Fibroblast of skin of abdomen (primary cell): Measurements from ENCODE around the gene JUND.

Source experiments
- DNase-seq: peaks from one replicate; pipeline ENCODE4 v3.0.0-alpha.2; 2013

Gene JUND

DNA sequence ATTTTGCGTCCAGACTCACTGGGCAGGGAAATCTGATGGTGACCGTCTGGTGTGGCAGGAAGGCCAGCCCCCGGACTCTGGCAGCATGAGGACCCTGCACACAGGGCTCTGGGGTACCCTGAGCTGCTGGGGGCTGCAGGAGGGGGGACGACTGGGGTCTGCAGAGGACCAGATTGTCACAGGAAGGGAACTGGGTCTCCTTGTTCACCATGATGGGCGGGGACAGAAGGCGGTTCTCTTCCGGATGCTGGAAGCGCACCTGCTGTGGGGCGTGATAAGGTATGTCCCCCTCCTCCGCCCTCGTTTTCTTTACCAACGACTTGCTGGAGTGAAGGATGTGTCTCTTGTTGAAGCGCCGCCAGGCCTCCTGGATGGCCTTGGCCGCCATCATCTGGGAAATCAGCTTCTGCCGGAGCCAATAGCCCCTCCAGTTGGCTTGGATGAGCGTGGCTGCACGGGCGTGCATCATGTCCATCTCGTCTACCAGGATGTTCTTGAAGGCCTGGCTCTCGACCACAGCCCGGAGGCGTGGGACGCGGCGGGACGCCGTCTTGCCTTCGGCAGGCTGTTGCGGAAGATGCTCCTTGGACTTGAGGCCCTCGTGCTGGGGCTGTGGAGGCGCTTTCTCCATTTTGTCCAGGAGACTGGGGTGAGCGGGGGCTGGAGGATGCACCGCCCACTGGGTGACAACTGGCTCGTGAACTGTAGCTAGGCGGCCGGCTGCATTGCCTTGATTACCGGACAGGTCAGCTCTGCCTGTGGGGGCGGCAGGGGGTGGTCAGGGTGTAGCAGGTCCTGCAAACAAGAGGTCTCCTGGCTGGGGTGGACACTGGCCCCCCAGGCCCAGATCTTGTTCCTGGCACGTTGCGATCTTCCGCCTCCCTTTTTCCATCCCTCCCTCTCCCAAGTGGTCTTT, 14.4 kb downstream of the JUND start:
- no peak for DNase-seq

DNA sequence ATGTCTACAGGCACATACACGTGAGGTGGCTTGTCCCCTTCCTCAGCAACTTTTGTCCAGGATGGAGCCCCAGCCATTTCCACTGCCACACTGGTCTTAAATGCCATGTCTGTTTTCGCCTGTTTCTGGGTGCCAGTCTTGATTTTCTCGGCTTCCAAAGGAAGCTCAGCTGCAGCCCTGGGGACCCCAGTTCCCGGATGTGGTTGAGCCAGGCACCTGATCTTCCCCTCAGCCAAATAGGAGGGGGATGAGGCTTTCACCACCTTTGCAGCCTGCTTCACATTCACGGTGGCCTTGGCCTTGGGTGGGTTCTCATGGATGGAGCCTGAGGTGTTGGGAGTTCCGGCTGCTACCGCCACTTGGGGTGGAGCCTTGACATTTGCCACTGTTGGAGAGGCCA, 15.8 kb downstream of the JUND start:
- DNase-seq: no peak

DNA sequence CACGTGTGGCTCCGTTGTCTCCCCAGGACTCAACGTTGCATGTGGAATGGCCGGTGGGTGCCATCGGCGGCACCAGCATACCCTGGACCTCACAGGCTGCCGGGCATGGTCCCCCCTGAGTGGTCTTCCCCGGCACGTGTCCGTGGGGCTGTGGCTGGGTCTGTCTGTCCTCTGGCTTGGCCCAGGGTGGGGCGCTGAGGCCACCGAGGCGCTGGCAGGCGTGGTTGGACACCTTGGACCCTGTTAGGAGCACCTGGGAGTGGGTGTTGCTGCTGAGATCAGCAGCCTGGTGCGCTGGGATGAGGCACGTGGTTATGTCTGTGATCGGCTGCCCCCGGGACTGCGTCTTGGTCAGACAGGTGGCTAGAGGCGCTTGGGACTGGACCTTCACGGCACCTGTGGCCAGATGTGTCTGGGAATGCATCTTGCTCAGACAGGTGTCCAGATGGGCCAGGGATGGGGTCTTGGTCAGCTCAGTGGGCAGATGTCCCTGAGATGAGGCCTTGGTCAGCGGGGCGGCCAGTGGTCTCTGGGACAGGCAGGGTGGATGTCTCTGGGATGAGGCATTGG, 16.4 kb downstream of the JUND start:
- DNase-seq: no peak

DNA sequence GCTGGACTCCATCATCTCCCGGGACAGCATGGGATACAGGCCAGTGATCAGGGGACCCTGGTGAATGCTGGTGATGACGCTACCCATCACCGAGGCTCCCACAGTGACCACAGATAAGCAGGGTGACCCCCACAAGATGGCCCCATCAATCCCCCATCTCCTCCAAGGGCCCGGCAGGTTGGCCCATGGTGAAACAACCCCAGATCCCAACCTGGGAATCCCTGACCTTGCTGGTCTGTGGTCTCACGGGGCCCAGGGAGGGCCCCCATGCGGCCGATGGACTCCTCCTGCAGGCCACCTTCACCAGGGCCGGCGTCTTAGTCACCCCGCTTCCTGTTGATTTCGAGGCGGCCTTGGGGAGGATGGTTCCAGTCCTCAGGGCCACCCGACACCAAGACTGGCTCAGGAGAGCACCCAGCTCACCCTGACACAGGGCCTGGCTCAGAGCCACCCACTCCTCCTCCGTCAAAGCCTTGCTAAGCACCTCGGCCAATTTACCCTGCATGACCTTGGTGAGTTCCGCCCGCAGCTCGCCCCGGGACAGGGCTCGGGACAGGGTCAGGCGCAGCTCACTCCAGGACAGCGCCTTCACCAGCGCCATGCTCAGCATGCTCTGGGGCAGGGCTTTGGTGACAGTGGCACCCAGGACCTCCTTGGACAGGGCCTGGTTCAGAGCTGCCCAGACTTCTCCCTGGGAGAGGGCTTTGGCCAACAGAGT, 17.1 kb downstream of the JUND start:
- DNase-seq: no peak

DNA sequence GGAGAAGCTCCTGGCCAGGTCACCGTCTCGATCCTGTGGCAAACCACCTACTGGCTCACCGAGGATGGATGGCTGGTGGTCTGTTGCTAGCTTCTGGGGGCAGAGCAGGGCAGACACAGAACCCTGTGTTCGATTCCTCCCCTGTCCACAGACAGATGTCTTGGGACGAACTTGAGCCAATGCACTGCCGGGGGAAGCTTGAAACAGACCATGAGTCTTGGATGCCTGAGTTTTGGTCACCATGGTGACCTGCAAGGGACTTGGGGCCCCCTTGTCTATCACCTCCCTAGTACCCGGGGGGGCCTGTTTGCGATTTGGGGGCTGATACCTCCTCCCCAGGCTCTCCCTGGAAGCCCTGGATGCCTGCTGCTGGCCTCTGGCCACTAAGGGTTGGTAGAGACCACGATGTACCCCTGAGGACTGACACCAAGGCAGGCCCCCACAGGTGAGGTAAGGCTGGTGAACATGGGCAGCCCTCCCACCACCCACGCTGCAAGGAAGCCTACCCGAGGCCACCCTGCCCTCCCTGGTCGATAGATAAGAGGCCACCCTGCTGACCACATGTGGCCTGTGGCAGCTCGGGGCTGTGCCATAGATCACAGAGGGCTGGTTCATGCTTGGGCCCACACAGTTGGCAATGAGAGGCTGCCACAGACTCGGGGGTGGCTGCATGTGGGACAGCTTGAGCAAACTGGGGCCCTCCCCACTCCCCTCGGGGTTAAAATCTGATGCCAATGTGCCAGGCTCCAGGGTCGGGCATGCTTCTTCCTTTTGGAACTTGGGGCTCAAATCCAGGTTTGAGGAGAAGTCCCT, 17.9 kb downstream of the JUND start:
- no peak for DNase-seq

DNA sequence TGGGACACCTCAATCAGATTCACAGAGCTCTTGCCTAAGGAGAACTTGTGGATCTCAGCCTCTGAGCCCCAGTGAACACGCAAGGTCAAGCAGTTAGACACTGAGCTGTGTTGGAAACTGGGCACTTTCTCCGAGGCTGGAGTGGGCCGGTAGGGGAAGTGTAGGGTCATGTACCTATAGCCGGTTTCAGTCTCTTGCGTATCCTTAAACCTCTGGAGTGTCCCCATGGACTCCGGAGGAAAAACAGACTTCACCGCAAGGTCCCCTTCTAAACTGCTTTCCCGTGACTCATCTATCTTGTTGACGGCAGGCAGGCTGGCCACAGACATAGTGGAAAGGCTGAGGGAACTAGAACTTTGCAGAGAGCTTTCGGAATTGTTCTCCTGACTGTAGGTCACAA, 18.5 kb downstream of the JUND start:
- DNase-seq: no peak

DNA sequence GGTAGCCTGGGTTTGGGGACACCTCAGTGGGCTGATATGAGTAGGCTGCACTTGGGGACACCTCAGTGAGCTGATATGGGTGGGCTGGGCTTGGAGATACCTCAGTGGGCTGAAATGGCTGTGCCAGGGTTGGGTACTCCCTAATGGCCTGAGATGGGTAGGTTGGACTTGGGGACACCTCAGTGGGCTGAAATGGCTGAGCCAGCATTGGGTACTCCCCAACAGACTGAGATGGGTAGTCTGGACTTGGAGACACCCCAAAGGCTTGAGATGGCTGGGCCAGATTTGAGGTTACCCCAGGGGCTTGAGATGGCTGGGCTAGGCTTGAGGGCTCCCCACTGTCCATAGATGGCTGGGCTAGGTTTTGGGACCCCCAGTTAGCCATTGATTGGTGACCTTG, 19.3 kb downstream of the JUND start:
- no peak for DNase-seq

DNA sequence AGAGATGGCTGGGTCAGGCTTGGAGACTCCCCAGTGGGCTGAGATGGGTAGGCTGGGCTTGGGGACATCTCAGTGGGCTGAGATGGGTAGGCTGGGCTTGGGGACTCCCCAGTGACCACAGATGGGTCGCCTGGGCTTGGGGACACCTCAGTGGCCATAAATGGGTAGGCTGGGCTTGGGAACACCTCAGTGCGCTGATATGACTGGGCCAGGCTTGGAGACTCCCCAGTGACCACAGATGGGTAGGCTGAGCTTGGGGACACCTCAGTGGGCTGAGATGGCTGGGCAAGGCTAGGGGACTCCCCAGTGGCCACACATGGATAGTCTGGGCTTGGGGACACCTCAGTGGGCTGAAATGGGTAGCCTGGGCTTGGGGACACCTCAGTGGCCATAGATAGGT, 19.9 kb downstream of the JUND start:
- DNase-seq: no peak

DNA sequence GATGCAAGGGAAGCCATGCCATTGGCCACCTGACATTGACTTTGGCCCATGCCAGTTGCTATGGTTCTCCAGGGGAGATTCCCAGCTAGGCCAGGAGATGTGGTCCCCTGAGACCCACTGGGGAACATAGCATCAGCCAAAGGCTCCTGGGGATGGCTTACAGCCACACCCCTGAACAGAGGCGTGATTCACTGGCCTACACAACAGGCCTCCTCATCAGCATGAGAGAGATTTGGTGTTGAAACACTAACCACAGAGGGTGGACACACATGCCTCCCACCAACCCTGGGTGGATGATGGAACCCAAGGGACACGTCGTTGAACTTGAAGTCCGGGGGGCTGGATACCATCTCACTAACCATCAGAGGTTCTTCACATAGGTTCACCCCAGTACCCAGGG, 21.5 kb downstream of the JUND start:
- no peak for DNase-seq

DNA sequence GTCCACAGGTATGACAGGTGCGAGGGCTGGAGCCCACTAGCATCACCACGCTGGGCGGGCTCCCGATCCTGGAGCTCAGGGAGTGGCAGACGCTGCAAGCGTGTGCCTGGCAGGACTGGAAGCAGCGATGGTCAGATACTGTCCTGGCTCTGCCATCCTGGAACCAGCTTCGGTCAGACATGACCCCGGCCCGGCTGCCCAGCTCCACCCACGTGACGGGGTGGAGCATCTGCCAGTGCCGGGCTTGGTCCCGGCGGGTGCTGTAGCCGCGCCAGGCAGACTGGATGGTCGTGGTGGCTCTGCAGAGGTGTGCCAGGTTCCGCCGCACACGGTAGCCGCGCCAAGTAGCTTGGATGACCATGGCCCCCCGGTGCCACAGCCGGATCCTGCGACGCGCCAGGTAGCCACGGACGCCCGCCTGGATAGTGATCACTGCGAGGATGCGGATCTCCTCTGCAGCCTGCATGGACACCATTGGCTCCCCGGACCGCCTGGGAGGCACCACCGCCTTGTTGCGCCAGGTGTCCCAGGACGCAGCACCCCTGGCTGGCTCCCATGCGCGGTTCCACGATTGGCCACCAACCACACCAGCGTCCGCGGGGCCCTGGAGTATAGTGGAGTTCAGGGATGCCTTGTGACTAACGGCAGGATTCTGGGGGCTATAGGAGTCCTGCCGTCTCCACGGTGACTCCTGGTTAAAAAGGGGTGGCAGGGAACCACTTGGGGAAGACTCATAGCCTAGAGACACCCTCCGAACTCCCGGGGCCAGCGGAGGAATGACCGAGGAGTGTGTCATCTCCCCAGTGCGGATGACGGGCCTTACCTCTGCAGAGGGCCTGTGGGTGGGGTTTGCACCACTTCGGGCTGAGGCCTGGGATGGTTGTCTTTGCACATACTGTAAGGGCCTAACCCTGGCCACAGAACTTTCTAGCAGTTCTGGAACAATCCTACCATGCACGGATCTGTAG, 23.6 kb downstream of the JUND start:
- no peak for DNase-seq

DNA sequence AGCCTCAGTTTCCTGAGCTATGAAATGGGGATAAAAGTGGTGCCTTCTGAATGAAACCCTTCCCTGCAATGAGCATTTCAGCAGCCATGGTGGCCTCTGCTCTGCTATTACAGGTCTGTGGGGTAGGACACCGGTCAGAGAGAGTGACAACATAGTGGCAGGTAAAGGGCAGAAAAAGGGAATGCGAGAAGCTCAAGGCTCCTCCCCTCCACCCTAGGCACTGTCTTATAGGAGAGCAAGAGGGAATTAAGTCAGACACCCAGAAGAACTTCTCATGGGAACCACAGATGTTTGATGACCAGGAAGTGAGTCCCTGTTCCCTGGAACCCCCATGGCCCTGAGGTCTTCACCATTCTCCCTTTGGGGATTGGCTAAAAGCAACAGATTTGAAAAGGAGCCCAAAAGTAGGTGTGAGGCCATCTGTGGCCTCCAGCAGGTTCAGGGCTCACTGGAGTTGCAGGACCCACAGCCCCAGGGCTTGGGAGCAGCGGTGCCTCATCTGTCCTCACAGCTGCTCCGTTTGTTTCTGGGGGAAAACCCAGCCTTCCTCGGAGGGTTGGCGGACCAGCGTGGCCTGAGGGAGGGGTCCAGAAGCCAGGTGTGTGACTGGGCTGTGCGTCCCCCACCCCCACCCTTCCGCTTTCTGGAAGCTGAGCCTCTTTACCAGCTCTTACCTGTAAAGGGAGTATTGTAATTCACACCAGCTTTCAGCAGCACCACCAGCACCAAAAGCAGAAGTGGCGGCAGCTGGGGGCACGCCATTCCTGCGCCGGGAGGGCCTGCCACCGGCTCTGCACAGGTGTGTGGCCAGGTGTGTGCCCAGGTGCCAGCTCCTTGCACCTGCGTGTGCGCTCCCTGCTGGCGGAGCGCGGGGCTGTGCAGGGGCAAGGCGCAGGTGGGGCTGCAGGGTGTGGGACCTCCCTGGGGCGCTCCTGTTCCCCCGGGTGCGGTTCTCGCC, 26.6 kb downstream of the JUND start:
- DNase-seq: no peak

DNA sequence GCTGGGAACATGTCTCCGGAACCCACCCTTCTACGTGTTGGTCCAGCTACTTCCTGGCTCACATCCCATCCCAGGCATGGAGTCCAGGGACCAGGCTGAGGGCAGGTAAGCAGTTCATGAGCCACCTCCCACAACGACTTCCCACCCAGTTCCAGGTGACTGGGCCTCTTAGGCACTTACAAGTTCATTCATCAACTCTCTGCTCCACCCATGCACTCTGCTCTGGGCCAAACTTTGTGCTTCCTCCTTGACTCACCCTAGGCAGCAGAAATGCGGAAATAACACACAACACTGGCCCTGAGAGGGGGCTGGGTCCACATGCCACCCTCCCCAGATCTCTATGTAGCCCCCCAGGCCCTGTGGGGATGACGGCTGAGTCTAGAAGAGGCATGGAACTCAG, 27.7 kb downstream of the JUND start:
- DNase-seq: no peak

DNA sequence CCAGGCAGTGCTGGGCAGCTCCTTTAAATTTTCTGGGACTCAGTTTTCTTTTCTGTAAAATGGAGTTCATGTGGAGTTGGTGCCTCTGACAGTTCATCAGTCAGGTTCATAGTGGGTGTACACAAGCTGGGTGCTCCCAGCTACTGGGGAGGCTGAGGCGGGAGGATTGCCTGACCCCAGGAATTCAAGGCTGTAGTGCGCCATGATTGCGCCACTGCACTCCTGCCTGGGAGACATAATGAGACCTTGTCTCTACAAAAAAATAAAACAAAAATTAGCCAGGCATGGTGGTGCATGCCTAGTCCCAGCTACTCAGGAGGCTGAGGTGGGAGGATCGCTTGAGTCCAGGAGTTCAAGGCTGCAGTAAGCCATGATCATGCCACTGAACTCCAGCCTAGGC, 28.3 kb downstream of the JUND start:
- no peak for DNase-seq

DNA sequence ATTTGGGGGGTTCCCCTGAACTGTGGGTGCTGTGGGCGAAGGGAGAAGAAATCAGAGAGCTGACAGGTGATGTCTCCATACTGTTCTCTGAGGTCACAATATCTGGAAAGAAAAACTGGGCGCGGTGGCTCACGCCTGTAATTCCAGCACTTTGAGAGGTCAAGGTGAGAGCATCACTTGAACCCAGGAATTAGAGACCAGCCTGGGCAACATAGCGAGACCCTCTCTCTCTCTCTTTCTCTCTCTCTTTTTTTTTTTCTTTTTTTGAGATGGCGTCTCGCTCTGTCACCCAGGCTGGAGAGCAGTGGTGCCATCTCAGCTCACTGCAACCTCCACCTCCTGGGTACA, 29.1 kb downstream of the JUND start:
- no peak for DNase-seq

DNA sequence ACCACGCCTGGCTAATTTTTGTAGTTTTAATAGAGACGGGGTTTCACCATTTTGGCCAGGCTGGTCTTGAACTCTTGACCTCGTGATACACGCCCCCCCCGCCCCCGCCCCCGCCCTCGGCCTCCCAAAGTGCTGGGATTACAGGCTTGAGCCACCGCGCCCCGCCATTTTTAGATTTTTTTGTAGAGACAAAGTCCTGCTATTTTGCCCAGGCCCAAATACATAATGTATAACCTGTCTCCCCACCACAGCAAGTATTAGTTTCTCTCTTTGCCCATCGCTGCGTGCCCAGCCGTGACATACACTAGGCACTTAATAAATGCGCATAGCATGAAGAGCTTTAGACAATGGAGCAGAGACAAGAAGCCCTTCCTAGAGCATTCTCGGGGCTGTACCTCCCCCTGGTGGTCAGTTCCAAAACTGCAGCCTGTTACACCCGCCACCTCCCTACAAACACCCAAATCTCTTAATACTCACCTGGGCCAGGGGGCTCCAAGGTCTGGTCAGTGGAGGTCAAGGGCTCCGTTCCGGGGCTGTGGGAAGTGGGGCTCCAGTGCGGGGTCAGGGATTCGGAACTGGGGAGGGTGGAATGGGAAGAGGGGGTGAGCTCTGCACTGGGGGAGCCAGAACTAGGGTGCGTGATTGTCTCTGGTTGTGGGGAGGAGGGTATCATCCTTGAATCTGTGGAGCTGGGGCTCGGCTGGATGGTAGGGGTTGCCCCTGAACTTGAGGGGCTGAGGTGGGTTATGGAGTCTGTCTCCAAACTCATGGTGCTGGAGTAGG, 29.6 kb downstream of the JUND start:
- DNase-seq: peak; percentile 50

DNA sequence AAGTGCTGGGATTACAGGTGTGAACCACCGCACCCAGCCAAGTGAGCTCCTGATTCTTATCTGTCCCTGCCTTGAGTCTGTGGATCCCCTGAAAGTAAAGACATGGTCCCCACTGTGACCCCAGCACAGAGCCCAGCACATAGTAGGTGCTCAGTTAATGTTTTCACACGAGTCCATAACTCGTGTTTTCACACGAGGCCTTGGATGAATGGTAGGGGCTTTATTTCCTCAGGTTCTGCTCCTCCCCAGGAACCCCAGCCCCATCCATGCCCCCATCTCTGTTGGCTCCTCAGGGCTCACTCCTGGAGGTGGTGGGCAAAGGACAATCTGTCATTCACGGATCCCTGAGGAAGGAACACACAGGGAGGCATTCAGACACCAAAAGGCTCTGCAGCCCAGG, 31.6 kb downstream of the JUND start:
- no peak for DNase-seq

DNA sequence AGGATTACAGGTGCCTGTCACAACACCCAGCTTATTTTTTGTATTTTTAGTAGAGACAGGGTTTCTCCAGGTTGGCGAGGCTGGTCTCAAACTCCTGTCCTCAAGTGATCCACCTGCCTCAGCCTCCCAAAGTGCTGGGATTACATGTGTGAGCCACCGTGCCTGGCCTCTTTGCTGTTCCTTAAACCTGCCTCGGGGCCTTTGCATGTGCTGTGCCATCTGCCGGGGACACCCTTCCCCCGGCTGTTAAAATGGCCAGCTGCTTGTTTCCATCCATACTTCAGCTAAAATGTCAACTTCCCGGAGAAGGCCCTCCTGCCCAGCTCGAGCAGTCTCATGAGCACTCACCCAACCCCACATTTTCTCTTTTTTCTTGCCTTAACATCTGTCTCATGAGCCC, 36.1 kb downstream of the JUND start:
- DNase-seq: no peak

DNA sequence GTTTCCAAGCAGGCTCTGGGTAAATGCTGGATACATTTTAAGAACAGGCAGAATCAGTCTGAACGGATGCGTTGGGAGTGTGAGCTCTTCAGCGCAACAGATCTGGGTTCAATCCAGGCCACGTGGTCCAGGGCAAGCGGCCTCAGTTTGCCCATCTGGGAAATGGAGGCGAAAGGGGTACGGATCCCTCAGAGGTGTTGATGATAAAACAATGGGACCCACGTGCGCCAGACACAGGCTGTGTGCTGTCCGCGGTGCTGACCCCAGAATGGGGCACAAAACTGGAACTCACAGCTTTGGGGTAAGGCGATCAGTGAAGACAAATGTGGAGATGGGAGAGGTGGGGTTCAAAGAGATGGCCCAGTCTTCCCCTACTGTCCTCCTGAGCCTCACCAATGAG, 42.1 kb downstream of the JUND start:
- no peak for DNase-seq

DNA sequence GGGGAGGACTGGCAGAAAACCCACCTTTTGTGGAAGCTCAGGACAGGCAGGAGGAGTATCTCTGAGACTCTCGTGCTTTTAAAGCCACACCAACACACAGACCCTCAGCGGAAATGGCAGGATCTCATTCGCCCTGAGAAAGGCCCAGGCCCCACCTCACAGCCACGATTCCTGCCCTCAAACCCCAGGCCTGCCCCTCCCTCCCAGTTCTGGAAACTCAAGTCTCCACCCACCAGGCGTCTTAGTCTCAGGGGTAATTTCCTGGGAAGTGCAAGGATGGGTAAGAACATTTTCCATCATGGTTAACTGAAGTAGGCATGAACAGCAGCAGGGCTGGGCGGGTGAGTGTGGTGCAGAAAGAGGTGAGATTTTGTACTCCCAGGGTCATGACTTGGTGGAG, 47.2 kb downstream of the JUND start:
- no peak for DNase-seq
